GM18907 (cell line): ENCODE measurements around the gene ALDH1A3.

Experiments
- ATAC-seq: cut with Tn5 transposase; IDR thresholded peaks from one replicate; pipeline ENCODE4 v1.9.1; 2021; ENCODE audit warnings: mild to moderate bottlenecking, moderate library complexity; ENCODE audit not compliant: unreplicated experiment

Gene ALDH1A3

DNA sequence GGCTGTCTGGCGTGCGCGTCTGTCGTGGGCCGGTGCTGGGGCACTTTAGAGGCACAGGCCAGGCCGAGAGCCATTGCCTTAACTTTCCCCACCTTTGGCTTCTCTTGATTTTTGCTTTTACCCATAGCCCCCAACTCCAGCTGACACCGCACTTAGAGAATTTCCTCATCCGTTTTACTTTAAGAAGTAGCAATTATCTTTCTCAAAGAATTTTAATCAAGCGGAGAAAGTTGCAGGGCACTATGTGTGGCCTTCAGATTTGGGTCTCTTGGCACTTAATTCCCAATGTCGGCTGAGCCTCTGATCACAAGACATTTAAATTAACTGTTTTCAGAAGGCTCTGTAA, 1.2 kb downstream of the ALDH1A3 start:
- no peak for ATAC-seq

DNA sequence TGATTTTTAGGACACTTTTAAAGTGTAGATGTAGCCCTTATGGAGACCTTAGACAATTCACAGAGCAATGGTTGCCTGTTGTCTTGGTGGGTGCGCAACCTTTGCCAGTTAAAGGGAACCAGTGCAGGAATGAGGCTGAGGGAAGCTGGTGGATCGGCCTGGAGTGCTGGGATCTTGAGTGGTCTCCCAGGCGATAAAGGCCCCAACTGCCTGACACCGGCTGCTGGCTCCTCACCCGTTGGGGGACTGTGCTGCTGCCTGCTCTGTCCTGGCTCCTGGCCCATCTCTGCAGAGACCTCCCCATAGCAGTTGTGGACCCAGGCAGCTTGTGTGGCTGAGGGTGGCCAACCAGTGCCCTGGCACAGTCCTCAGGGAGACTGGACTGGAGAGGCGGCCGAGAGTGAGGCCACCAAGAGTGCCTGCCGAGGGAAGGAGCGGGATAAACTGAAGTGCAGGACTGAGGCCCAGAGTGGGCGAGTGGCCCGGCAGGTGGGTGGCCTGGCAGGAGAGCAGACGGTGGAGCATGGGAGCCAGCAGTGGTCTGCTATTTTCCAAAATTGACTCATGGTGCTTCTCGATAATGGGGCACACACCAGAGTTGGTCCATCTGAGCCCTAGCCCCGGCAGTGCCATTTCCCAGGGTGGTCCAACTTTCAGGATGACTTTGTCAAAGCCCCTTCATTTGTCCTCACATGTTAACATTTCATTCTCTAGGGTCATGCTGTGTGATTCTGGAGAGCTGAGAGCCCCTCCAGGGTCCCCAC, 2.1 kb downstream of the ALDH1A3 start:
- no peak for ATAC-seq

DNA sequence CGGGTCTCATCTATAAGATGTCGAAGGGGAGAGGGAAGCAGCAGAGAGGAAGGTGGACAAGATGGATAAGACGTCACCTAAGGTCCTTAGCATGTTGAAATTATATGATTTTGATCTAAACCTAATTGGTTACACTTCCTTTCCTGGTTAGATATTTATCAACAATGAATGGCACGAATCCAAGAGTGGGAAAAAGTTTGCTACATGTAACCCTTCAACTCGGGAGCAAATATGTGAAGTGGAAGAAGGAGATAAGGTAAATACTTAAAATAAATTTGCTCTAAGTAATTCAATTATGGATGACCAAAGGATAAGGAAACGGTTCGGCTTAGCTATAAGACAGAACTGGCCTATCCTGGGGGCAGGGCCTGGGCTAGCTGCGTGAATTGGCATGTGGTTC, 5.5 kb downstream of the ALDH1A3 start:
- ATAC-seq: no peak

DNA sequence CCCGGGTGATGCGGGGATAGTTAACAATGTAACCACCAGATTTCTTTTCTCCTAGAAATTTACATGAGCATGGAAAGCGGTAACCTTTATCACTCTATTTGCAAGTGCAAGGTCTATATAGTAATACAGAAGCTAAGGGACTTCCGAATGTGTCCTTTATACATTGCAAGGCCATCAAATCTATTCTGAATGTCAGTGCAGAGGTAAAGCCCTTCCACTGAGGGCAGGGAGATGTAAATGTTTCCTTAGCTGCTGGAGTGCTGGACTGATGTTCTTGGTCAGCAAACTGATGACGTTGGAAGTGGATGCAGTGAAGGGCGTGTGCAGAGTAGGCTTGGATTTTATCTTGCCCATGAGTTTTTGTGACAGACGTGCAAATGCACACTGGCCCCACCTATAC, 6.2 kb downstream of the ALDH1A3 start:
- ATAC-seq: no peak

DNA sequence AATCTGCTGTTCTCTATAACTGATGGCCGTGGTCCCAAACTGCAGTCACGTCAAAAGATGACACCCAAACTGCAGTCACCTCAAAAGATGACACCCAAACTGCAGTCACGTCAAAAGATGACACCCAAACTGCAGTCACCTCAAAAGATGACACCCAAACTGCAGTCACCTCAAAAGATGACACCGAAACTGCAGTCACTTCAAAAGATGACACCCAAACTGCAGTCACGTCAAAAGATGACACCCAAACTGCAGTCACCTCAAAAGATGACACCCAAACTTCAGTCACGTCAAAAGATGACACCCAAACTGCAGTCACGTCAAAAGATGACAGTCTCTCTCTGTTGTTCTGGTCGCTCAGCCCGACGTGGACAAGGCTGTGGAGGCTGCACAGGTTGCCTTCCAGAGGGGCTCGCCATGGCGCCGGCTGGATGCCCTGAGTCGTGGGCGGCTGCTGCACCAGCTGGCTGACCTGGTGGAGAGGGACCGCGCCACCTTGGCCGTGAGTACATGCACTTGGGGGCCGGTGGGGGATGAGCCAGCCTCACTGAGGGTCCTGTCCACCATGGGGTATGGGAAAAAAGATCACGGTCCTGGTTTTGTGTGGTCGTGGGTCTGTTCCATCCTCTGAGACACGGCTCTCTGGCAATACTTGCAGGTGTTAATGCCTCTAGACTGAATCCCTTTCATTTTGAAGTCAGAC, 7.7 kb downstream of the ALDH1A3 start:
- no peak for ATAC-seq

DNA sequence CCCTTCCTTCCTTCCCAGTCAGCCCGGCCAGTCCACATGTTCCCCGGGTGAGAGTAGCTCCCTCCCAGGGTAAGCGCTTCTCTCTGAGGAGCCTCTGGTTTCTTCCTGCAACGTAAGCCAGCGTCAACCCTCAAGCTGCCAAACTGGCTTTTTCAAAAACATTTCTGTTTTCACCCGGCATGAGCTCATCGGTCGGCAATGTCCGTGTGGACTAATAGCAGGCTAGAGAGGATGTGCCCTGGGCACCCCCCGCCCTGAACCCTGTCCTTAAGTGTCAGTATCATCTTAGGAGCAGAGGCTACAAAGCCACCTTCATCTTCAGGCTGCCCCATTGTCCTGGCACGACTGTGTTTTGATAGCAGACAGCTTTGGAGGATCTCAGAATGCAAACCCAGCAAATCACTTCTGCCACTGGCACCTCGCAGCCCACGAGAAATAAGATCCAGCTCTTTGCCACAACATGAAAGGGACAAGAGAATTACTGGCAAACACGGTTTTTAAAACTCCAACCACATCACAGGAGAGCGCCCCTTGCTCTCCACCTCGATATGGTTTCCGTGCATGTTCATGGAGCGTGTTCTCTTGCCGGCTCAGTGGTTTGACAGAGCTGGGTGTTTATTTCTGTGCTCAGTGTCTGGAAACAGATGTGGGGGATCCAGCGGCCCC, 9.9 kb downstream of the ALDH1A3 start:
- no peak for ATAC-seq

DNA sequence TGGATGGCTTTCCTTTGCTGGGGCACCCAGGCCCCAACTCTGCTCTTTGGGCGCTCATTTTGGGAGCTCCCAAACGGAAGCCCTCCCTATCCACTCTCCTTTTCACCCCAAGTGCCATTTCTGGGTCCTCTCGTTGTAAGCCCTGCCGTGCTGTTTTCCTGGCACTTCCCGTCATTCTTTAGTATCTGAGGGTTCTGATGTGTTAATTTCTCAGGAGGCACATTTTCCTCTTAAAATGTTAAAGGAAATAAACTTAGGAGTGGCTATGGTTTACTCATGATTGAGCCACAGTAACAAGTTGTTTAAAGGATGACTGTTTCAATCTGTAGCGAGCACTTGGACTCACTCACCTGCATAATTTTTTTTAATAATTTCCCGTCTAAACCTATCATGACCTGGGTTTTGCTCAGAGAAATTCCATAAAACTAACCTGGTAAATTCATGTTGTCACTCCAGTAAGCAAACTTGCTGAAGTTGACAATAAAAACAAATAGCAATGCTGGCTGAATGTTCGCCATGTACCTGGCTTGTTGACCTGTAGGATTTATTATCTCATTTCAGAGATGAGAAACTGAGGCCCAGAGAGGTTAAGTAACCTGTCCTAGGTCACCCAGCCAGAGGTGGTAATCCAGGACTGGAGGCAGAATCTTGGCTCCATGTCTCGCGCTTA, 10.6 kb downstream of the ALDH1A3 start:
- no peak for ATAC-seq

DNA sequence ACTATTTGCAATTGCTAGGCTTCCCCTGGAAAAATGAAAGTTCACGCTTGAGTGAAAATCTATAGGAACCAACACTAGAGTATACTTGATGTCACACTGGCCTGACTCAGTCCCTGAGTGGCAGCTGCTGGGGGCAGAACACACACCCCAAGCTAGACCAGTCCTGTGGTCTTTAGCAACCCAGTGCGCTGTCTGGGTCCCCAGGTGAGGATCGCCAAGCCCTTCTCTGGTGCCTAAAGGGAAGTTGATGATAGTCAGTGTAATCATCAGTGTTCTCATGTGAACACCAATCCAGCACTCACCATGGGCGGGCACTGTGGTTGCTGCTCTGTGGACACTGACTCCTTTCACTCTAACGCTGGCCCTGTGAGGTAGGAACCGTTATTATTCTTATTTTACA, 11.2 kb downstream of the ALDH1A3 start:
- ATAC-seq: no peak

DNA sequence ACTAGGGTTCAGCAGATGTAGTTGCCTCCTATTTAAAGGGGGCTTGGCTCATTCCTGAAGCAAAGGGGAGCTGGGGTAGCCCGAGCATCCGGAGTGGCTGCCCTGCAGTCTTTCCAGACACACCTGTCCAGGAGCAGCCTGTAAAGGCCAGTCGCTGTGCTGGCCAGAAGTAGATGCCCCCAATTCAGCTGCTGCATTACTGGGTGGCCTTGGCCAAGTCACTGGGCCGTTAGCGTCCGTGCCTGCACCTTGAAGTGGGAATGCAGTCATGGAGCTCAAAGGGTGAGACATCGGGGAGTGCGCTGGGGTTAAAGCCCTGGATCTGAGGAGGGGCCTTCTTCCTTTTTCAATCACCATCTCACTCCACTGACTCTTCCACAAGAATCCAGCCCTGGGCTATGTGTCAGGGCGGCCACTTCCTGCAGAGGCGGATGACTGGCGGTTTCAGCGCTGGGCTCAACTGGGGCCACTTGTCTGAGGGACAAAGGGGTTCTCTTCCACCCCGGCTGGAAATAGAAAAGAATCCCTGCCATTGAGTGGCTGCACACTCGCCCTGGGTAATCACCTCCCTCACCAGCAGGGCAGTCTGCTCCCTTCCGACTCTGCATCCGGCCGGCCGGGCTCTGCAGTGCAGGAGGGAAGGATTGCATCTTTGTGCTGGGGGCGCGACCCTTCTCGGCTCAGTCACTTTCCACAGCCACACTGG, 11.8 kb downstream of the ALDH1A3 start:
- ATAC-seq: no peak

DNA sequence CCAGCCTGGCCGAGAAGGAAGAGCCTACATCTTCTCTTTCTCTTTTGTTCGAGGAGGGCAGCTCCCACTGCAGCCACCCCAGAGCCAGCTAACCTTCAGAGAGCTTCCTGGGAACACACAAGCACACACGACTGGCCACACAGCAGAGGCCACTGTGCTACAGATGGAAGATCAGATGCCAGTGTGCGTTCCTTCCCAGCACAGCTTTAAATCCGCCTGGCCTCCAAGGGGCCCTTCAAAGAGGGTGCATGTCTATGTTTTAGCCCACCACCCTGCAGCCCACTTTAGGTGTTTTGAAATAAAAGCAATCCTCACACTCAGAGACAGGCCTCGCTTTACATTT, 12.4 kb downstream of the ALDH1A3 start:
- no peak for ATAC-seq

DNA sequence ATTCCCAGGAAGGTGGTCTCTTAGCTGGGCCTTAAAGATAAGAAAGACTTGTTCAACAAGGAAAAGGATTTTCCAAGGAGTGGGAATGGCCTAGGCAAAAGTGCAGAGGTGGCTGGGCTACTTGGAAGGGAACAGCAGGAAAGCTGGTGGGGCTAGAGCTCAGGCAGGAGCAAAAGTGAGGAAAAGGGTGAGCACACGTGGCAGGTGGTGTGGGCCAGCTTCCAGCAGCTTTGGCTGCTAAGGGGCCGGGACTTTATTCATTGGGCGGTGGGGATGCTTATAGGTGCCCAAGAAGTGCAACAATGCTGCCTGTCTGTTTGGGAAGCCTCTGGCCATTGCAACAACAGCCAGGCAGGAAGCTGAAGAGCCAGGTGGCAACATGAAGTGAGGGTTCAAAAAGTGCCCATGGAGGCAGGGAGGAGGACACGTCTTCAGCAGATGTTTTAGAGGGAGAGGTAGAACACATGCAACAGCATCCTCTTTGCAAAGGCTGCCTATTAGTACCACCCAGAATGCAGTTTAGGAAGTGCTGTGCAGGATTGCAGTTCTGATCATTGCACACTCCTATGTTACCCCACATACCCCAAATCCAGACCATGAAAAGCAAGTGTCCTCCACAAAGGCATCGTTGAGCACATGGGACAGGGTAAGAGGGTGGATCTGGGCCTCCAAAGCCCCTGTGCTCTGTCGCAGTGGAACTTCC, 13.8 kb downstream of the ALDH1A3 start:
- no peak for ATAC-seq

DNA sequence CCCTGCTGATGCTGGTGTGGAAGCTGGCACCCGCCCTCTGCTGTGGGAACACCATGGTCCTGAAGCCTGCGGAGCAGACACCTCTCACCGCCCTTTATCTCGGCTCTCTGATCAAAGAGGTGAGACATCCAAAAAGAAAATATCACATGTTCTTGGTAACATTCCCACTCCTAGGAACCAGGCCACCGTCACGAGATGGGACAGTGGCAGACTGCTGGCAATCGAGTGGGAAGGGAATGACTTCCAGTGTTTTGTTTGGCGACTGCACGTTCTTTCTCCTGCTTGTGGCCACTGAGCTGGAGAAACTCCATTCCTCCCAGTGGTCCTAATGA, 14.3 kb downstream of the ALDH1A3 start:
- ATAC-seq: no peak

DNA sequence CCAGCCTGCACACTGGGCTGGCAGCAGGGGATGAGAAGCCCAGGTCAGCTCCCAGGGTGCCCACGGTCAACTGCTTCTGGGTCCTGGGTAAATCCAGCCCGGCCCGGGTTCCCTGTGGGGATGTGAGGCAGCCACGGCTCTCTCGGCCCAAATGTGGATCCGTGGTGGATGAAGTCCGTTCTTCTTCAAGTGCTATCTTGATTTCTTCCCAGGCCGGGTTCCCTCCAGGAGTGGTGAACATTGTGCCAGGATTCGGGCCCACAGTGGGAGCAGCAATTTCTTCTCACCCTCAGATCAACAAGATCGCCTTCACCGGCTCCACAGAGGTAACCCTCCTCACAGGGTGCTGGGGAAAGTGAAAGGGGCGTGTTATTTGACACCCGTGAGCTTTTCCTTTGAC, 16.1 kb downstream of the ALDH1A3 start:
- no peak for ATAC-seq

DNA sequence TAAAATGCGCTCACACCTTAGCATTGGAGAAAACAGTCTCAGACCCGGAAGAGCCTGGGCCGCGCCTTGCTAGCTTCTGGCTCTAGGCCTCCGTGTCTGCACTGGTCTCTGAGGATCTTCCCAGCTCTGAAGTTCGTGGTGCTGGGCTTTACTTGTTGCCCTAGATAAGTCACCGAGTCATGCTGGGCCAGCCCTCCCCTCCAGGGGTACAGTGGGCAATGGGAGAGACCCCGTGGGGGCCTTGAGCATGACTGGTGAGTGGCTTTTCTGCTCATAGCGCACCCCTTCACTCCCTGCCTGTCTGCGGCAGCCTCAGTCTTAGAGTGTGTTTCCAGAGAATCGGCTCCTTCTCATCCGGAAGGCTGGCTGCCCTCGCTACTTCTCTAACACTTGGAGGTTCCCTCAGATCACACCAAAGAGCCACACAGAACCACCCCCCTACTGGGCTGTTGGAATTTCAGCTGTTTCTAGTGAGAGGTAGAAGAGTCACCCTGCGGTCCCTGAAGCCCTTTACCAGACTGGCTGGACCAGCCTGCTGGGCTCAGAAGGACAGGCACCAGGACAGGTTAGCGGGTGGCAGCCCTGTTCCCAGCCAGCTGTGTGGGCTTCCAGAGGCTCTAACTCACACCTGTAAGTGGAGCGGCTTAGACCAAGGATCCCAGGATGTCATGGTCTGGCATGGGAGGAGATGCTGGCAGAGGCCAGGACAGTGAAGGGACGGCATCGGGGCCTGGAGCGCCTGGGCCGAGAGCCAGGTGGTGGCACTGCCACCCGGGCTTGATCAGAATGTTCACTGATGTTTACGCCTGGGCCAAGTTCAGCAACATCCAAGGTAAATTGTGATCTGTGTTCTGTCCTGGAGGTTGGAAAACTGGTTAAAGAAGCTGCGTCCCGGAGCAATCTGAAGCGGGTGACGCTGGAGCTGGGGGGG, 17.9 kb downstream of the ALDH1A3 start:
- no peak for ATAC-seq

DNA sequence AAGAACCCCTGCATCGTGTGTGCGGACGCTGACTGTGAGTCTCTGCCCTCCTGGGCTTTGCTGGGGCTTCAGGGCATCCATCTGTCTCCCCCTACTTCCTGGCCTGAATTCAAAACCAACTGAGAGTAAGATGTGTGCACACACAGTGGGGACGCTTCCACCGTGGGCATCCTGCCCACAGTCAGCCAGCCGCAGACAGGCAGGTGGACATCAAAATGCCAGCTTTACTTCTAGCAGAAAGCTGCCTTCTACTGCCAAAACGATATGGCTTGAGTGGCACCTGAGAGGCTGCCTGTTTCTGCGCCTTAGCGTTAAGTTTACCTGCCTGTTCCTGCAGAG, 18.5 kb downstream of the ALDH1A3 start:
- no peak for ATAC-seq

DNA sequence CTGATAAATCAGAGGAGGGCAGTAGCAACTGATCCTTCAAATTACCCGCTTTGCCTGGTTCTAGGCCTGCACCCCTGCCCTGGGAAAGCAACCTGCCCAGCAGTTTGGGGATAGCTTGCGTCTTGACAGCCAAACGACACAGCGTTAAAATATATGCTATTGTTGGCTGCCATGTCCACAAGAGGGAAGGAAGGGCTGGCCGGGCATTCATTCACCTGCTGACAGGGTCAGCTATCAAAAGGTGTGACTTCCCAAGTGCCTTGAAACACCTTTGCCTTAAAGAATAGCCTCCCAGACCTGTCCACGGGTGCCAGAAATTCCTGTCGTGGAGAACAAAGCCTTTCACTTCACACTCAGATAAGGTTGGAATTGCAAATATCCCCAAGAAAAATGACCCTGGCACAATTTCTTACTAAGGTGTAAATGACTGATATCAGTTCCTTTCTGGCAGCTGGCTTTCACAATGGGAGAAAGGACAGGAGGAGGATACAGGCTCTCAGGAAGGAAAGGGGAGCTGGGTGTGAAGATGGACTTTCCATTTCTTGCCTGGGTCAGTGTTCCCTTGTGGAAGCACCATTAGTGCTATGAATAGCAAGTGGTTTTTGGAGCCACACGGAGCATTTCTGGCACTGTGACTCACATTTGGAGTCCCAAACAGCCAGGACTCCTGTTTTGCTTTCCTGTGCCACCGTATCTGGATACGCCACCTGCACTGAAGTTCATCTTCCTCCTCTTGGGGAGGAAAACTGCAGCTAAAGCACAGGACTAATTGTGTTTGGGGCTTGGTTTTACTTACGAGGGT, 19.2 kb downstream of the ALDH1A3 start:
- ATAC-seq: no peak

DNA sequence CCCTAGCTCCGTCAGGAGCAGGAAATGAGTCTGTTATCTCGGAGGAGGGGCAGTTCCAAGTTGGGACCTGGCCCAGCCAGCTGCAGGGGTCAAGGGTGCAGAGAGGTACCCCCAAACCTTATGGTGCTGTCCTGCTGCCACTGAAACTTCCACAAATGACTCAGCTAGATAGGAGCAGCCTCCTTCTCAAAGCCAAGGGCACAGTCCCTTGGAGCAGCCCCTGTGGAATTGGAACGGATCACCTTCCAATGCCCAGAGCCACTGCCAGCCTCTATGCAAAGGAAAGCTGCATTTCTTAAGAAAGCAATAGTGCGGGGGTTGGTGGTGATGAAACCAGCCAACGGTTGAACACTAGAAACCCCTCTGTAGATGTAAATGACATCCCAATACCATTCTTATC, 20.0 kb downstream of the ALDH1A3 start:
- no peak for ATAC-seq

DNA sequence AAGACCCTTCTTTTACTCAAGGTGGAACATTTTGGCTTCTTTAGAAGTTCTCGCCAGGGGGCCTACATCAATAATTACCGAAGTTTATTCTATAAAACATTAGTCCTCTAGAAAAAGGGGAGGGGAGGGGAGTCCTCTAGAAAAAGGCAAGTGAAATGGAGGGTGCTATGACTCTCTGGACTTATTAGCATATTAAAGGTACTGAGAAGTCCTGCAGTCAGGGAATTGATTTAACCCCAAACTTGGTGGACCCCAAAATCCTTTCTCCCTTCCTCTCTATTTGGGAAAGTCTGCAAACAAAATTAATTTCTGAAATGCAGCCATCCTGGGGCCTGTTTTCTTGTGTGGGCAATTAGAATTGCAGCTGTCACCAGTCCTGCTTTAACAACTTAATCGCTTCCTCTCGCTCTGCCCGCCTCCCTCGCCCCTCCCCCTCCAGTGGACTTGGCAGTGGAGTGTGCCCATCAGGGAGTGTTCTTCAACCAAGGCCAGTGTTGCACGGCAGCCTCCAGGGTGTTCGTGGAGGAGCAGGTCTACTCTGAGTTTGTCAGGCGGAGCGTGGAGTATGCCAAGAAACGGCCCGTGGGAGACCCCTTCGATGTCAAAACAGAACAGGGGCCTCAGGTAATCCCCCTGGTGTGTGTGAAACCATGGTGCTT, 20.6 kb downstream of the ALDH1A3 start:
- no peak for ATAC-seq
